Neural progenitor cell (in vitro differentiated cells): ENCODE data around the gene SH3BP5. TPM values are rescaled to one million over a fixed set of nuclear protein-coding genes. Genes with fewer than 3 reads are reported as not detected.
A peak's percentile ranks its signal among the peaks of the same experiment; 100 is the strongest.
"Not testable (repeated sequence)": the region's sequence is repeated elsewhere in the genome, so short reads cannot be mapped to it uniquely, and the experiment has no call there.

ENCODE experiments used
- DNase-seq: peaks from one replicate; pipeline ENCODE4 v3.0.0-alpha.2; 2016; ENCODE audit warnings: low spot score
- H2AFZ ChIP-seq: fragments of 200-600 bp; sonication (generic); replicated peaks from 2 replicates; pipeline ENCODE4 v1.6.1; 2016; ENCODE audit warnings: antibody characterized with exemption
- H3F3A ChIP-seq: fragments of 200-600 bp; sonication (generic); 2 replicates; pipeline ENCODE4 v1.6.1; 2016; ENCODE audit warnings: antibody characterized with exemption, low read depth
- H3K27ac ChIP-seq: fragments of 200-600 bp; sonication (generic); 2 replicates; pipeline ENCODE4 v1.5.1; 2016; ENCODE audit warnings: mild to moderate bottlenecking
- H3K27me3 ChIP-seq: fragments of 200-600 bp; sonication (generic); 2 replicates; pipeline ENCODE4 v1.6.1; 2016; ENCODE audit warnings: mild to moderate bottlenecking, moderate library complexity
- H3K36me3 ChIP-seq: fragments of 200-600 bp; sonication (generic); 2 replicates; pipeline ENCODE4 v1.5.1; 2016
- H3K4me1 ChIP-seq: fragments of 200-600 bp; sonication (generic); 2 replicates; pipeline ENCODE4 v1.6.1; 2016; ENCODE audit warnings: mixed run types
- H3K4me2 ChIP-seq: fragments of 200-600 bp; sonication (generic); 2 replicates; pipeline ENCODE4 v1.6.1; 2016
- H3K4me3 ChIP-seq: fragments of 200-600 bp; sonication (generic); 2 replicates; pipeline ENCODE4 v1.5.1; 2016
- H3K79me2 ChIP-seq: fragments of 200-600 bp; sonication (generic); 2 replicates; pipeline ENCODE4 v1.6.1; 2016; ENCODE audit warnings: low read depth
- H3K9ac ChIP-seq: fragments of 200-600 bp; sonication (generic); 2 replicates; pipeline ENCODE4 v1.6.1; 2016
- H3K9me3 ChIP-seq: fragments of 200-600 bp; sonication (generic); 2 replicates; pipeline ENCODE4 v1.5.1; 2016; ENCODE audit warnings: low read depth
- H4K20me1 ChIP-seq: fragments of 200-600 bp; sonication (generic); 2 replicates; pipeline ENCODE4 v1.6.1; 2016; ENCODE audit warnings: low read depth
- H3K27ac Mint-ChIP-seq: 3 replicates; pipeline ENCODE4 v1.8.0; 2021; ENCODE audit warnings: mixed read lengths
- H3K27me3 Mint-ChIP-seq: 2 replicates; pipeline ENCODE4 v1.8.0; 2022; ENCODE audit warnings: low read depth, mild to moderate bottlenecking, inconsistent platforms, moderate library complexity, mixed read lengths; ENCODE audit not compliant: insufficient read depth
- H3K36me3 Mint-ChIP-seq: 3 replicates; pipeline ENCODE4 v1.8.0; 2021; ENCODE audit warnings: mixed read lengths
- H3K4me1 Mint-ChIP-seq: 3 replicates; pipeline ENCODE4 v1.8.0; 2021; ENCODE audit warnings: mixed read lengths
- H3K4me3 Mint-ChIP-seq: 3 replicates; pipeline ENCODE4 v1.8.0; 2021; ENCODE audit warnings: mild to moderate bottlenecking, moderate library complexity, mixed read lengths
- H3K9me3 Mint-ChIP-seq: 3 replicates; pipeline ENCODE4 v1.8.0; 2020; ENCODE audit warnings: mixed read lengths
- CTCF ChIP-seq: fragments of 200-600 bp; sonication (generic); IDR thresholded peaks from 2 replicates; pipeline ENCODE4 v1.5.1; 2017; ENCODE audit warnings: antibody characterized with exemption, mild to moderate bottlenecking
- EZH2 ChIP-seq: fragments of 200-600 bp; sonication (generic); IDR thresholded peaks from 2 replicates; pipeline ENCODE4 v1.6.1; 2017; ENCODE audit warnings: antibody characterized with exemption, mild to moderate bottlenecking, moderate library complexity
- EZH2phosphoT487 ChIP-seq: fragments of 200-600 bp; sonication (generic); IDR thresholded peaks from 2 replicates; pipeline ENCODE4 v1.6.1; 2017; ENCODE audit warnings: antibody characterized with exemption
- total RNA-seq: library from RNA; depleted of rRNA; stranded (reverse); fragments of >200 nt; gene quantifications from 2 replicates; pipeline ENCODE4 v1.2.3, GENCODE V29; 2015; ENCODE audit warnings: low replicate concordance

SH3BP5 gene
- total RNA-seq, 1 donor from 2014 or later, result 11.2 TPM

GRCh38 chr3:15367059-15367458 lies 34.7 kb upstream of the SH3BP5 start:
- Mint-ChIP-seq H3K36me3 (no peaks in the 10 kb centered on the region), H3K4me1 (peaks cover 2% of the 10 kb centered on the region), H3K9me3 (peaks cover 3% of the 10 kb centered on the region), H3K4me3 (no peak overlapping the region), H3K27ac (no peak overlapping the region), H3K27me3 (peaks cover 6% of the 10 kb centered on the region)
- no peaks in the 10 kb centered on the region for H3K9me3 ChIP-seq
- H3K27me3 ChIP-seq, result no peaks in the 10 kb centered on the region
- H3K9ac ChIP-seq, result no peak overlapping the region
- H3K79me2 ChIP-seq, result no peaks in the 10 kb centered on the region
- no peak overlapping the region for H3K4me3 ChIP-seq
- no peak overlapping the region for H2AFZ ChIP-seq
- H4K20me1 ChIP-seq, result no peaks in the 10 kb centered on the region
- no peak overlapping the region for H3K4me2 ChIP-seq
- TF ChIP-seq CTCF (no peak), EZH2 (no peak), EZH2phosphoT487 (no peak)
- no peak overlapping the region for H3K27ac ChIP-seq
- H3K4me1 ChIP-seq, result no peaks in the 10 kb centered on the region
- H3F3A ChIP-seq, result no peaks in the 10 kb centered on the region
- no peak for DNase-seq
- no peaks in the 10 kb centered on the region for H3K36me3 ChIP-seq

DNA sequence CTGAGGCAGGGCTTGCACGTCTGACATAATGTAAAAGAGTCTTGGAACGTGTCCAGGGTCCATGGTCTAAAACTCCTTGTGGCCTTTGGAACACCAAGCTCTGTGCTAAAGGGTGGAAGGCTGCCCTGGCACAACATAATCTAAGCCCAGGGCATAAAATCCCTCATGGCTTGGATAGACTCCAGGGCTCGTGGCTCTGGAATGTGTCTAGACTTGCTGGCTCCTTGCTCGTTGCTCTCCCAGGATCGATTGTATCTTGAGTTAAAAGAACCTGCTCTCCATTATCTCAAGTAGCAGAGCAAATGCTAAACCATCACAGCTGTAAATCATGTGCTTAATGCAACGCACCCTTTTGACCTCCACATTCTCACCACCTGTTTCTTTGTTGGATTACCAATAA lies 31.7 kb upstream of the SH3BP5 start:
- H3K4me1 Mint-ChIP-seq, H3K9ac ChIP-seq, H3K9me3 ChIP-seq, H3F3A ChIP-seq, H3K4me3 ChIP-seq, H3K9me3 Mint-ChIP-seq, H2AFZ ChIP-seq, H4K20me1 ChIP-seq, H3K27ac ChIP-seq, H3K36me3 Mint-ChIP-seq, H3K36me3 ChIP-seq, H3K79me2 ChIP-seq, H3K27me3 ChIP-seq, DNase-seq, H3K4me2 ChIP-seq, H3K27me3 Mint-ChIP-seq, H3K4me3 Mint-ChIP-seq: not testable (repeated sequence)
- H3K4me1 ChIP-seq, result peaks cover 10% of the 10 kb centered on the region
- peak overlapping the region; percentile 69 for H3K27ac Mint-ChIP-seq

DNA sequence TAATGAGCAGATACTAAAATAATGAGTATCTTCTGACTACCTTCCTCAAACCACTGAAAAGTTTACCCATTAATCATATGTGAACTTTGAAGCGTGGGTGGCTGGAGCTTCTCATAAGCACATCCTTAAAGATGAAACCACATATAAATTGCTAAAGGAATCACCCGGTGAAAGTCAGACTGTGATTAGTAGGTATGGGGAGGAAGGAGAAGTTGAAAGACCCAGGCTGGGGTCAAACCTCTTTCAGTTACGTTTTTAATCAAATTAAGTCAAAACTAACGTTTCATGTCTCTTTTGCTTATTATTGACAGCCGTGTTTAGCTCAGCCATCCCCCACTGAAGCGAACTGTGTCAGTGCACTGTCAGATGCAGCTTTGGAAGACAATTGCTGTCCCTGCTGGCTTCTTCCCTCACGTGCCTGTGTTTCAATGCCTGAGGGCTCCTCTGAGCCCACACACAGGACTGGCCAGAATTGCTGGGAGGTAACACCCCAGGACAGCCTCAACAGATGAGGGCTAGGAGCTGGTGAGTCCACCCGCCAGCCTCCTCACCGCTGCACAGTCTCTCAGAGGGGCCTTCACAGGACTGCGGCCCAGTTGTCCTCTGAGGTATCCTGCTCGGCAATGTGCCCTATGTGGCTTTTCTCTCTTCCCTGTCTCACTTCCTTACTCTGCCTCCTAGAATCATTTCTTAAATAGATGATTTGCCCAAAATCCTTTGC lies 29.3 kb upstream of the SH3BP5 start:
- Histone ChIP-seq H2AFZ (peak overlapping the region; percentile 55), H4K20me1 (no peaks in the 10 kb centered on the region), H3K4me2 (peak overlapping the region; percentile 28), H3K27me3 (no peaks in the 10 kb centered on the region), H3K4me3 (no peak overlapping the region), H3K27ac (no peak overlapping the region), H3K4me1 (peaks cover 11% of the 10 kb centered on the region), H3F3A (no peaks in the 10 kb centered on the region), H3K9me3 (no peaks in the 10 kb centered on the region), H3K9ac (no peak overlapping the region), H3K36me3 (no peaks in the 10 kb centered on the region), H3K79me2 (no peaks in the 10 kb centered on the region)
- peaks cover 3% of the 10 kb centered on the region for H3K27me3 Mint-ChIP-seq
- no peak overlapping the region for H3K4me3 Mint-ChIP-seq
- H3K36me3 Mint-ChIP-seq, result no peaks in the 10 kb centered on the region
- peaks cover 3% of the 10 kb centered on the region for H3K9me3 Mint-ChIP-seq
- peak; percentile 66 for DNase-seq
- TF ChIP-seq EZH2 (no peak), EZH2phosphoT487 (no peak), CTCF (no peak)
- peaks cover 9% of the 10 kb centered on the region for H3K4me1 Mint-ChIP-seq
- H3K27ac Mint-ChIP-seq, result no peak overlapping the region

- H3K27ac Mint-ChIP-seq, result no peak overlapping the region
- H3K4me2 ChIP-seq, result peak overlapping the region; percentile 28
- H3K79me2 ChIP-seq, result no peaks in the 10 kb centered on the region
- H3F3A ChIP-seq, result peaks cover 7% of the 10 kb centered on the region
- H3K36me3 Mint-ChIP-seq, result no peaks in the 10 kb centered on the region
- no peak for DNase-seq
- no peak overlapping the region for H2AFZ ChIP-seq
- no peak overlapping the region for H3K27ac ChIP-seq
- peaks cover 15% of the 10 kb centered on the region for H3K4me1 Mint-ChIP-seq
- H3K4me3 ChIP-seq, result no peak overlapping the region
- no peak for TF ChIP-seq EZH2phosphoT487
- TF ChIP-seq EZH2, result no peak
- TF ChIP-seq CTCF, result no peak
- peaks cover 3% of the 10 kb centered on the region for H3K27me3 Mint-ChIP-seq
- no peaks in the 10 kb centered on the region for H3K9me3 ChIP-seq
- H3K9me3 Mint-ChIP-seq, result peaks cover 3% of the 10 kb centered on the region
- H3K4me3 Mint-ChIP-seq, result no peak overlapping the region
- H3K27me3 ChIP-seq, result no peaks in the 10 kb centered on the region
- no peaks in the 10 kb centered on the region for H3K36me3 ChIP-seq
- peaks cover 15% of the 10 kb centered on the region for H3K4me1 ChIP-seq
- no peaks in the 10 kb centered on the region for H4K20me1 ChIP-seq
- no peak overlapping the region for H3K9ac ChIP-seq
Observed at GRCh38 chr3:15360788-15361493, 28.6 kb upstream of the SH3BP5 start.
